Suprapubic skin (tissue), 4 donors: Measurements from ENCODE around the gene CNNM4. TPM values are rescaled to one million over a fixed set of nuclear protein-coding genes. Genes with fewer than 3 reads are reported as not detected.
"Not testable (repeated sequence)": the region's sequence is repeated elsewhere in the genome, so short reads cannot be mapped to it uniquely, and the experiment has no call there.

Experiments
- DNase-seq, 2 donors: peaks; one replicate each; pipeline ENCODE4 v3.0.0-alpha.2; 2019; ENCODE audit warnings: low spot score in 2 of 2
- H3K27ac ChIP-seq: fragments of 200-600 bp; sonication (generic); one replicate; pipeline ENCODE4 v1.5.1; 2019
- H3K27me3 ChIP-seq: fragments of 200-600 bp; sonication (generic); one replicate; pipeline ENCODE4 v1.5.1; 2019
- H3K36me3 ChIP-seq: fragments of 200-600 bp; sonication (generic); one replicate; pipeline ENCODE4 v1.5.1; 2019
- H3K4me1 ChIP-seq: fragments of 200-600 bp; sonication (generic); one replicate; pipeline ENCODE4 v1.5.1; 2019
- H3K4me3 ChIP-seq: fragments of 200-600 bp; sonication (generic); one replicate; pipeline ENCODE4 v1.5.1; 2019; ENCODE audit warnings: mild to moderate bottlenecking
- H3K9me3 ChIP-seq: fragments of 200-600 bp; sonication (generic); one replicate; pipeline ENCODE4 v1.5.1; 2019
- EP300 ChIP-seq: sonication (generic); formaldehyde crosslinking; IDR thresholded peaks from one replicate; pipeline ENCODE4 v1.6.1; 2017; ENCODE audit warnings: antibody characterized with exemption
- POLR2A ChIP-seq, 2 donors: fragments of 450-650 bp; IDR thresholded peaks; one replicate each; pipeline ENCODE4 v1.6.1; 2017; ENCODE audit warnings: antibody characterized with exemption in 2 of 2, mild to moderate bottlenecking in 2 of 2, moderate library complexity in 2 of 2
- POLR2AphosphoS5 ChIP-seq, 3 donors: sonication (generic); formaldehyde crosslinking; IDR thresholded peaks; one replicate each; pipeline ENCODE4 v1.6.1; 2017; ENCODE audit warnings: antibody characterized with exemption in 3 of 3
- WGBS: methylation state at CpG from one replicate; pipeline ENCODE4 v1.1.5; 2018; 5-methylcytosine and 5-hydroxymethylcytosine counted together
- total RNA-seq, 4 donors: library from RNA; depleted of rRNA; stranded (reverse); fragments of >200 nt; gene quantifications; one replicate each; pipeline ENCODE4 v1.1.0, GENCODE V29; 2016
- TF ChIP-seq, protein P1 (sequence below), 2 donors: fragments of 200-600 bp in 1 of 2; fragments of 450-650 bp in 1 of 2; sonication (generic) in 1 of 2; IDR thresholded peaks; one replicate each; pipeline ENCODE4 v1.5.1; 2016 to 2019; ENCODE audit warnings: antibody characterized with exemption in 2 of 2, mild to moderate bottlenecking in 1 of 2, moderate library complexity in 1 of 2

Gene CNNM4
- total RNA-seq, 4 donors from 2014 or later: 14.9 to 18.9 (median 16.3) TPM

DNA sequence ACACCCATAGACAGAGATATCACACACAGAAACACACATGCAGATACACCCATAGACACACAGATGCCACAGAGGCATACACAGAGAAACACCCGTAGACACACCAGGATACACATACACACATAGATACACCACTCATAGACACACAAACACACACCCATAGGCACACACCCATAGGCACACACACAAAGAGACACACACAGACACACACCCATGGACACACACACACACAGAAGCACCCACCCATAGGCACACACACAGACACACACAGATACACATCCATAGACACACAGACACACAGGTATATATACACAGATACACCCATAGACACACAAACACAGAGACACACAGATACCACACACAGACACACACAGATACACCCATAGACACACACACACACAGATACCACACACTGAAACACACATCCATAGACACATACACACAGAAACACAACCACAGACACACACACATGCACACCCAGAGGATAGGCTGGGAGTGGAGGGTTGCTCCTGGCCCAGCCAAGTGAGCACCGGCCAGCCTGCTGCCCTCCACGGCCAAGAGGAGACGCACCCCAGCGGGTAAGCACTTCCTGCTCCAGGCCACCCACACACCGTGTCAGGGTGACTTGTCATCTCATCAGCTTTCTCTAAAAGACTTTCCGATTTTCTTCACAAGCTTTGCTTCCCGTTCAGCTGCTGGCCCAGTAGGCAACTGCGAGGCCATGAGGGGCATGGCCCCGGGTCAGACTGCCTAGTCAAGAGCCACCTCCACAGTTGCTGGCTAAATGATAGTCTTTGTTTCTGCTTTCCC, 41.3 kb downstream of the CNNM4 start:
- no peaks in the 10 kb centered on the region for H3K9me3 ChIP-seq
- peaks cover 3% of the 10 kb centered on the region for H3K4me1 ChIP-seq
- H3K27me3 ChIP-seq: no peaks in the 10 kb centered on the region
- H3K36me3 ChIP-seq: peaks cover 38% of the 10 kb centered on the region
- no peak for DNase-seq
- TF ChIP-seq EP300: no peak
- TF ChIP-seq POLR2AphosphoS5 (IDR thresholded peaks at IDR 0.05): no peak
- no peak for TF ChIP-seq POLR2A (IDR thresholded peaks at IDR 0.05)
- TF ChIP-seq, protein P1, sequence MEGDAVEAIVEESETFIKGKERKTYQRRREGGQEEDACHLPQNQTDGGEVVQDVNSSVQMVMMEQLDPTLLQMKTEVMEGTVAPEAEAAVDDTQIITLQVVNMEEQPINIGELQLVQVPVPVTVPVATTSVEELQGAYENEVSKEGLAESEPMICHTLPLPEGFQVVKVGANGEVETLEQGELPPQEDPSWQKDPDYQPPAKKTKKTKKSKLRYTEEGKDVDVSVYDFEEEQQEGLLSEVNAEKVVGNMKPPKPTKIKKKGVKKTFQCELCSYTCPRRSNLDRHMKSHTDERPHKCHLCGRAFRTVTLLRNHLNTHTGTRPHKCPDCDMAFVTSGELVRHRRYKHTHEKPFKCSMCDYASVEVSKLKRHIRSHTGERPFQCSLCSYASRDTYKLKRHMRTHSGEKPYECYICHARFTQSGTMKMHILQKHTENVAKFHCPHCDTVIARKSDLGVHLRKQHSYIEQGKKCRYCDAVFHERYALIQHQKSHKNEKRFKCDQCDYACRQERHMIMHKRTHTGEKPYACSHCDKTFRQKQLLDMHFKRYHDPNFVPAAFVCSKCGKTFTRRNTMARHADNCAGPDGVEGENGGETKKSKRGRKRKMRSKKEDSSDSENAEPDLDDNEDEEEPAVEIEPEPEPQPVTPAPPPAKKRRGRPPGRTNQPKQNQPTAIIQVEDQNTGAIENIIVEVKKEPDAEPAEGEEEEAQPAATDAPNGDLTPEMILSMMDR (IDR thresholded peaks at IDR 0.05): no peak
- no peak overlapping the region for H3K4me3 ChIP-seq
- no peak overlapping the region for H3K27ac ChIP-seq
- 90% methylated on average over 10 of the region's 10 CpGs for WGBS

DNA sequence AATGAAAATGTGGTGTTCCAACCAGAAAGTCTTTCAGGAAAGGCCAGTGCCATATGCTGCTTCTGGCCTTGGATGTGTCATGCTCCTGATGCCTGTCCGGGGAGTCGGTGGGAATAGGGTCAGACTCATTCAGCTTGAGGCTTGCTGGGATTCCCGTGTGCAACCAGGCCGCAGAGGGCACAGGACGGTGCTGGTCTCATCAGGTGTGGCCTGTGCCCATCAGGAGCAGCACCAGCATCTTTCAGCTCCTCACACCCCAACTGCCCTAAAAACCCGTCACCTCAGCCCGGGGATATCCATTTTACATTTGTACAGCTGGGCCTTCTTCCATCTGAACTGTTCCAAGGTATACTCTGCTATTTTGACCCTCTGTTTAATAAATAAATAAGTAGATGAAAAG, 42.0 kb downstream of the CNNM4 start:
- no peak overlapping the region for H3K4me3 ChIP-seq
- TF ChIP-seq EP300 (no peak), POLR2A (IDR thresholded peaks at IDR 0.05) (no peak), POLR2AphosphoS5 (IDR thresholded peaks at IDR 0.05) (no peak)
- TF ChIP-seq, protein P1 (IDR thresholded peaks at IDR 0.05): no peak
- peaks cover 31% of the 10 kb centered on the region for H3K36me3 ChIP-seq
- WGBS: 96% methylated on average over 7 of the region's 7 CpGs
- H3K27me3 ChIP-seq: no peaks in the 10 kb centered on the region
- H3K4me1 ChIP-seq: peaks cover 3% of the 10 kb centered on the region
- H3K27ac ChIP-seq: no peak overlapping the region
- no peak for DNase-seq
- H3K9me3 ChIP-seq: no peaks in the 10 kb centered on the region

- Histone ChIP-seq H3K4me3 (no peak overlapping the region), H3K4me1 (peaks cover 3% of the 10 kb centered on the region), H3K9me3 (no peaks in the 10 kb centered on the region), H3K27ac (no peak overlapping the region), H3K27me3 (no peaks in the 10 kb centered on the region), H3K36me3 (peaks cover 26% of the 10 kb centered on the region)
- DNase-seq: no peak
- no peak for TF ChIP-seq EP300
- no peak for TF ChIP-seq POLR2AphosphoS5 (IDR thresholded peaks at IDR 0.05)
- TF ChIP-seq, protein P1 (IDR thresholded peaks at IDR 0.05): no peak
- no peak for TF ChIP-seq POLR2A (IDR thresholded peaks at IDR 0.05)
Observed at GRCh38 chr2:96804986-96805385, 44.3 kb downstream of the CNNM4 start.

GRCh38 chr2:96805946-96806345, 45.2 kb downstream of the CNNM4 start:
- WGBS: 91% methylated on average over 16 of the region's 20 CpGs
- not testable (repeated sequence) for H3K27ac ChIP-seq, H3K27me3 ChIP-seq, DNase-seq, H3K9me3 ChIP-seq, H3K4me1 ChIP-seq, H3K4me3 ChIP-seq
- H3K36me3 ChIP-seq: peaks cover 29% of the 10 kb centered on the region

DNA sequence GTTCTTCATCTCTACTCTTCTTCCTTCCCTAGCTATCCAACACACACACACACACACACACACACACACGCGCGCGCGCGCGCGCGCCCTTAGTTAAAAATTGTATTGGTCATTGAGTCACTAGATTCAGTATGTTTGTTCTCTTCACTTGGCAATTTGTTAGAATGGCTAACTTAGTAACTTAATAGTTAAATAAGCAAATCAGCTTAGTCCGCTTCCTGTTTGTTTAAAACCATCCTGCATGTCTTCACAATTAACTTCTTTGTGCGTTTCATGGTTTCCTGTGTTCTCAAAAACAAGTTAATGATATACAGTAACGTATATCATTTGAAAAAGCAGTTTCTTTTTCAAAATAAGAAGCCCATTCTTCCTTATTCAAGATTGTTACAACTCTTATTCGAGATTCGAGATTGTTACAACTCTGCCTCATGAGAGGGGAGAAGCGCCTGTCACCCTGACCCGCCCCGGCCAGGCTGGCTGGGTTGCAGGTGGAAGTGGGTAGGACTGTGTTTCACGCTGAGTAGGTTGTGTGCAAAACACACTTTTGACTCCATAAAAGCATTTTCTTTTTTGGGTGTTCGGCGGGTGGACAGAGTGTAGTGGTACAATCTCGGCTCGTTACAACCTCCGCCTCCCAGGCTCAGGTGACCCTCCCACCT, 45.9 kb downstream of the CNNM4 start:
- H3K27ac ChIP-seq: no peak overlapping the region
- H3K4me1 ChIP-seq: no peaks in the 10 kb centered on the region
- H3K9me3 ChIP-seq: no peaks in the 10 kb centered on the region
- no peaks in the 10 kb centered on the region for H3K27me3 ChIP-seq
- H3K4me3 ChIP-seq: no peak overlapping the region
- TF ChIP-seq EP300 (no peak), POLR2A (IDR thresholded peaks at IDR 0.05) (no peak), POLR2AphosphoS5 (IDR thresholded peaks at IDR 0.05) (no peak)
- TF ChIP-seq, protein P1 (IDR thresholded peaks at IDR 0.05): no peak
- 87% methylated on average over 23 of the region's 23 CpGs for WGBS
- DNase-seq: no peak
- H3K36me3 ChIP-seq: peaks cover 29% of the 10 kb centered on the region
